ENCODE data around the gene FBLIM1. TPM values are rescaled to one million over a fixed set of nuclear protein-coding genes. Genes with fewer than 3 reads are reported as not detected.
"Not testable (repeated sequence)": the region's sequence is repeated elsewhere in the genome, so short reads cannot be mapped to it uniquely, and the experiment has no call there.

The FBLIM1 gene
- total RNA-seq, 1 donor from 2014 or later, result 29.0 TPM

DNA sequence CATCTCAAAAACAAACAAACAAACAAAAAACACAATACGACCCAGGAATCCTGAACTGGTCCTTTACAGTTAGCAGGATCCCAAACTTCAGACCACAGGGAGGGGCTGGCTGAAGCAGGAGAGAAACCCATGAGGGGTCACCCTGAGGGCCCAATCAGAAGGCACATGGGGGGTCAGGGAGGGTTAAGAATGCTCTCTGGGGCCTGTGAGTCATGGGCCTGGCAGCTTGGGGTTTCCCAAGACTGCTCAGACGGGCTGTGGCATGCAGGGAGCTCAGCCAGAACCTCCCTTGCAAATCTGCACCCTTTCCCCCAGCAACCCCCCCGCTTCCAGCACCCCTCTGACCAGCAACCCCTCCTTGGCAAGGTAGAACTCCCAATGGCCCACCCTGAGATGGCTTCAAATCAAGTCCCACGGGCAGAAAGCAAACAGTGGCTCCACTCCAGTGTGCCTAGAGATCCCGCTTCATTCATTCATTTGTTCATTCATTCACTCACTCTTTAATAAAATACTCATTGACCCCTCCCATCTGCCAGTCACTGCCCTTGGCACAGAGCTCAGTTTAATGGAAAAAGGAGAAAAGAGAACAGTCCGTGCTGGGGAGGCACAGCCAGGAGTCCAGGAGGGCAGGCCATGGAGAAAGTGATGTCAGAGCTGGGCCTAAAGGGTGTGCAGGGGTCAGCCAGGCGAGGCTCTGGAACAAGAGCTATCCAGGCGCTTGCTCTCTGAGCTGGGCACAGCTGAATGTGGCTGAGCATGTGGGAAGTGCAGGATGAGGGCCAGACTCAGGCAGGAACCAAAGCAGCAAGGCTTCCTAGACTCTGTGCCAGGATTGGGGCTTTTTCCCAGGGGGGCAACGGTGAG, 40.6 kb downstream of the FBLIM1 start:
- intact Hi-C loops (cut with DNase I), result loop anchor here (10.0 kb wide), 1 partner anchor 256 kb away; no protein-coding TSS in a partner anchor
- peak; percentile 92 for ATAC-seq
- DNase-seq (ENCODE audit: low spot score), result peak; percentile 73

DNA sequence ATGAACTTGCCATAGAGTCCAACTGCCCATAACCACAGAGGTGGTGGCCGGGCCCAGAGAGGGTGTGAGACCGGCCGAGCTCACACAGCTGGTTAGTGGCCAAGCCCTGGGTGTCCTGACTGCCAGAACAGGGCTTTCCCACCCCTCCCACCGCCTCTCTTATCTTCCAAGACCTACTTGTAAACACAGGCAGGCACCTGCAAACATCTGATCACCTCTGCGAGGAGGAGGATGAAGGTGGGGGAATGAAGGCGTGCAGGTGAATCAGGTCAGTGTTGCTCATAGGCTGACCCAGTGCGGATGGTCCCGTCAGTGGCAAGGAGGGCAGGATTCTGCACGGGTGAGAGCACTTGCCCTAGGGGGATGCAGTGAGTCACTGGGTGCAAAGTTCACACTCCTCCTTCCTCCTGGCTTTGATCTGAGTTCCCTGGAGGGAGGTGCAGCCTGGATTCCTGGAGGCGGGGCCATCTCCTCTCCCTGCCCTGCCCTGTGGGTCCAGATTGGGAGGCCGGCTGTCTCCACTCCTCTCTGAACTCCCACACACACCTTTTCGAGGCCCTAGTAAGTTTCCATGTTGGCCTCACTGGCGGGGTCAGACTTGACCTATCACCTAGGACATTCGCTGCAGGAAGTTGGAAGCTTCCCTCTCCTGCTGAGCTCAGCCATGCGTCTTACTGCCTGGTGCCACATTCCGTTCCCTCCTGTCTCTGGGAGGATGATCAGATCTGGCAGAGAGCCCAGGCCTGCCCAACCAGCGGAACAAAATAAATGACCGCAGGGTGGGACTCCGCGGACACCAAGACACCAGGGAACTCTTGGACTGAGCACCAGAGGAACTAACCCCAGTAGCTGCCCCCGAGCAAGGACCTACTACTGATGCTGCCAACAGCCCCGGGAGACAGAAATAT, 41.6 kb downstream of the FBLIM1 start:
- DNase-seq (ENCODE audit: low spot score), result peak; percentile 67
- ATAC-seq, result peak; percentile 79
- intact Hi-C loops (cut with DNase I), result loop anchor here (10.0 kb wide), 1 partner anchor 255 kb away; no protein-coding TSS in a partner anchor

DNA sequence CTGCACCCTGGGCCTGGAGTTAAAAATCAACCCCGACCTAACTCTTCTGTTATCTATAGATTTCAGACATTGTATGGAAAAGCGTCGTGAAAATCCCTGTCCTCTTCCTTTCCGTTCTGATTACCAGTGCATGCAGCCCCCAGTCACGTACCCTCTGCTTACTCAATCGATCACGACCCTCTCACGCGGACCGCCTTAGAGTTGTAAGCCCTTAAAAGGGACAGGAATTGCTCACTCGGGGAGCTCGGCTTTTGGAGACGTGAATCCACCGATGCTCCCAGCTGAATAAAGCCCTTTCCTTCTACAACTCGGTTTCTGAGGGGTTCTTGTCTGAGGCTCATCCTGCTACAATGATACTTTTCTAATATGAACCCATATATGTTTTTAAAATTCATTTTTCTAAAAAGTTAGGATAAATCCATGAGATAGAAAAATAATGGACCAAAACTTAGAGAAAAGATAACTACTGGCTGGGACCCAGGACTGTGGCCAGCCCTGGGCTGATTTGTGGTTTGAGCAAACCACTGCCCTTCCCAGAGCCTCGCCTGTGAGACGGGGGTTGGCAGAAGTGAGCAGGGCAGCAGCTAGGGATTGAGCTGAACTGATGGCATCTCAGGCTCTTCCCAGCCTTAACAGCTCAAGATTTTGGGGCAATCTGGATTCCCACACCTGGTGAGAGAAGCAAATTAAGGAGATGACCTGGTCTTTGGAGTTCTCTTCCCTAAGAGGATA, 43.8 kb downstream of the FBLIM1 start:
- no peak for ATAC-seq
- DNase-seq (ENCODE audit: low spot score), result no peak
- intact Hi-C loops (cut with DNase I), result no loop called here

DNA sequence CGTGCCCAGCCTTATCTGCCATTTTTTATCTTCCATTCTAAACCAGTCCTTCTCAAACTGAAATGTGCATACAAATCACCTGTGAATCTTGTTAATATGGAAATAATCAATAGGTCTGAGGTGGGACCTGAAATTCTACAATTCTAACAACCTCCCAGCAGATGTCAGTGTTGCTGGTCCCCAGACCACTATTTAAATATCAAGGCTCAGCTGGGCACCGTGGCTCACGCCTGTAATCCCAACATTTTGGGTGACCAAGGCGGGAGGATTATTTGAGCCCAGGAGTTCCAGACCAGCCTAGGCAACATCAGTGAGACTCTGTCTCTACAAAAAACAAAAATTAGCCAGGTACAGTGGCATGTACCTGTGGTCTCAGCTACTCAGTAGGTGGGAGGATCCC, 44.8 kb downstream of the FBLIM1 start:
- ATAC-seq, result no peak
- intact Hi-C loops (cut with DNase I), result no loop called here
- no peak for DNase-seq (ENCODE audit: low spot score)

DNA sequence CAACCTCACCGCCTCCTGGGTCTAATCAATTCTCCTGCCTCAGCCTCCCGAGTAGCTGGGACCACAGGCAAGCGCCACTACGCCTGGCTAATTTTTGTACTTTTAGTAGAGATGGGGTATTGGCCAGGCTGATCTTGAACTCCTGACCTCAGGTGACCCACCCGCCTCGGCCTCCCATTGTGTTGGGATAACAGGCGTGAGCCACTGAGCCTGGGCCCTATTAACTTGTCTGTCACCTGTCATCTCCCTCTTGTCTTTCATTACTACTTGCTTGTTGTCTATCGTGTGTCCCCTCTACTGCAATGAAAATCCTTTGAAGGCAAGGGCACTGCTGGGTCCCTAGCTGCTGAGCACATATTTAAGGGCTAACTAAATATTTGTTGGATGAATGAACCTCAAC, 45.5 kb downstream of the FBLIM1 start:
- ATAC-seq (no peak), DNase-seq (ENCODE audit: low spot score) (no peak)
- intact Hi-C loops (cut with DNase I), result no loop called here

DNA sequence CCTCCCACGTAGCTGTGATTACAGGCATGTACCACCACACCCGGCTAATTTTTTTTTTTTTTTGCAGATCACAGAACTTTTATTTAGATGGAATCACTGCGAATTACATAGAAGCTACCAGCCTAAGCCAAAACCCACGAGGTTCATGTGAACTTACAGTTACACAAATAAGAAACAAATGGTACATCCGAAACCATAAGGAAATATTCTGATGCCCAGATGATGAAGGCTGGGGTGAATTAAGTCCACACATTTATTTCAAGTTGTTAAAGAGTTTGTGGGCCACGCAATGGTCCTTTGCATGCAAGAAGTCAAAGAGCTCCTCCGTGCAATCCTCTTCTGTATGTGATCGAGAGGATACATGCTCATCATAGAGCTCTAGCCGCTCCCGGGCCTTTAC, 48.5 kb downstream of the FBLIM1 start:
- ATAC-seq (no peak), DNase-seq (ENCODE audit: low spot score) (no peak)
- intact Hi-C loops (cut with DNase I), result no loop called here

DNA sequence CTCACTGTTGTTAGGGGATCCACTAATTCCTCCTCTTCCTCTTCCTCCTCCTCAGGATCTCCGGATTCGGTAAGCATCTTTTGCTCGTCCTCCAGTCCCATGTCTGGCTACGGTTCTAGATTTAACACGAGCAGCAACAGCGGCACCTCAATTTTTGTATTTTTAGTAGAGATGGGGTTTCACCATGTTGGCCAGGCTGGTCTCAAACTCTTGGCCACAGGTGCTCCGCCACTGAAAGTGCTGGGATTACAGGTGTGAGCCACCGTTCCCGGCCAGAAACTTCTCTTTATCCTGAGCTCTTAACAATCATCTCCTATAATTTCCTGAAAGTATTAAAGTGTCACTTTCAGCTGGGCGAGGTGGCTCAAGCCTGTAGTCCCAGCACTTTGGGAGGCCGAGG, 49.0 kb downstream of the FBLIM1 start, which contains the start of gene UQCRHL:
TSS of gene UQCRHL (minus strand) at position 101 of the 400 bp plus-strand sequence. CDS start at position 101, 0 bp downstream.
- intact Hi-C loops (cut with DNase I); DNase-seq (ENCODE audit: low spot score); ATAC-seq: not testable (repeated sequence)

DNA sequence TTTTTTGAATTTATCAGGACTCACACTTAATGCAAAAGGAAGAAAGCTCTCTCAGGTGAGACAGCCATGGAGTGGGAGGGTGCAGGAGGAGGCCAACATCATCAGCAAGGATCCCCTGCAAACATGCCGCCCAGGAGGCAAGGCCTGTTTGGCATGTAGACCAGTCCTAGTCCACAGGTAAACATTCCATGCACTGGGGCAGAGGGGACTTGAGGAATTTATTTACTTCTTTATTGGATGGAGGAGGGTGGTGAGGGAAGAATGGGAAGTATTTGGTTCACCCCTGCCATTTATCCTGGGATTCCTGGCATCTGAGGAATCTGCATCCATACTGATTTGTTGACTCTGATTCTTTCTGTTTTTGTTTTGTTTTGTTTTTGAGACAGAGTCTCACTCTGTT, 50.4 kb downstream of the FBLIM1 start:
- DNase-seq (ENCODE audit: low spot score), result no peak
- intact Hi-C loops (cut with DNase I), result no loop called here
- ATAC-seq, result no peak

DNA sequence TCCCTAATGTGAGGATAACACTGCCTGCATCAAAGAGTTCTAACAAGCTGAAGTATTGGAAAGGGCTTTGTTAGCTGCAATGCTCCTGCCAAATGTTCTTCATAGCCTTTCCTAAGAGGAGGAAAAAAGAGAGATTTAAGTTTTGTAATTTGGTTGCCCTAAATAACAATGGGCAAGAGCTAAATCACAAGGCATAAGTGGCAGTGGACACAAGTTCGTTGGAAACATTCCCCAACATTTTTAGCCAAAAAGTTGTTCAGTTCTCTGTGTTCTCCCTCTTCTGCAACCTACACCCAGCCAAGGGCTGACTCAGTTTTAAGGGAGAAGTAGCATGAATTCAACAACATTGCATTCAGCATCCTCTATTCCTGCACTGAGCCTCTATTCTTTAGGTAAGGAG, 51.5 kb downstream of the FBLIM1 start:
- no peak for DNase-seq (ENCODE audit: low spot score)
- intact Hi-C loops (cut with DNase I), result loop anchor here (10.0 kb wide), 1 partner anchor 185 kb away; no protein-coding TSS in a partner anchor
- ATAC-seq, result peak; percentile 74

DNA sequence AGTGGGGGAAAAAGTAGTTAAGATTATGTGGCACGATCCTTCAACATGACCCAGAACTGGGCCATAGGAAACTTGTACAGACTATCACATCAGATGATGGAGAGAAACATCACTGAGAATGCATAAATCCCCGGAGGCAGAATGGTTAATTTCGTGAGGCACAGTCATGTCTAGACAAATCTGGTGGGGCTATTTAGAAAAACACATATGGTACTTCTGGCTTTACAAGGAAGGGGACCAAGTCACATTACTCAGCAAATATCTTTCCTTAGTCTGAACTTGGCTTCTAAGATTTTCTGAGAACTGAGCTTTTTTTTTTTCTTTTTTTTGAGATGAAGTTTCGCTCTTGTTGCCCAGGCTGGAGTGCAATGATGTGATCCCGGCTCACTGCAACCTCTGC, 58.1 kb downstream of the FBLIM1 start:
- no peak for ATAC-seq
- no peak for DNase-seq (ENCODE audit: low spot score)
- intact Hi-C loops (cut with DNase I), result loop anchor here (10.0 kb wide), 1 partner anchor 178 kb away; no protein-coding TSS in a partner anchor

DNA sequence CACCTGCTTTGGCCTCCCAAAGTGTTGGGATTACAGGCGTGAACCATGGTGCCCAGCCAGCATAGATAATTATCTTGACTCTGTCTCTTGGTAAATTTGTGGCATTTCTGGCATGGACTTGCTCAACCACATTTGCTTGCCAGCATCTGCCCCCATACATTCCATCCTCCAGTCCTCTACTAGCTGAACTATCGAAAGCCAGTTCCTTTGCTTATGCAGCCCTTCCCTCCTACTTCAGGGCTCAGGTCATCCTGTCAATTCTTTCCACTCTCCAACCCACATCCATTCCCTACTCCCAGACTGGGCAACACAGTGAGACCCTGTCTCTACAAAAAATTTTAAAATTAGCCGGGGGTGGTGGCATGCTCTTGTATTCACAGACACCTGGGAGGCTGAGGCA, 61.9 kb downstream of the FBLIM1 start:
- DNase-seq (ENCODE audit: low spot score) (no peak), ATAC-seq (no peak)
- intact Hi-C loops (cut with DNase I), result no loop called here

DNA sequence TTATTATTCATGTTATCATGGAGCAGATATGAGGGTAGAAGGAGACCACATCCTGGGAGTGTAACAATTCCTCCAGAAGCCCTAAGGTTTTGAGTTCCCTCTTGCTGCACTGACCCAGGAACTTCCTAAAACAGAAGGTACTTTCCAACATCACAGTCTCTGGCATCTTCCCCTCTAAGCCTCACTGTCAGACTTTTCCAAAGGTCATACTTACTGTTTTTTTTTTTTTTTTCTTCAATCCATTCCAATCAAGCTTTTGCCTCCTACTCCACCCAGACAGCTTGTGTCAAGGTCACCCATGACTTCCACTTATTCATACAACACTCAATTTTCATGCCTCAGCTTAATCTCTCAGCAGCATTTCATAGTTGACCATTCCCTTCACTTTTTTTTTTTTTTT, 67.2 kb downstream of the FBLIM1 start:
- ATAC-seq, result peak; percentile 50
- DNase-seq (ENCODE audit: low spot score), result no peak
- intact Hi-C loops (cut with DNase I), result no loop called here

DNA sequence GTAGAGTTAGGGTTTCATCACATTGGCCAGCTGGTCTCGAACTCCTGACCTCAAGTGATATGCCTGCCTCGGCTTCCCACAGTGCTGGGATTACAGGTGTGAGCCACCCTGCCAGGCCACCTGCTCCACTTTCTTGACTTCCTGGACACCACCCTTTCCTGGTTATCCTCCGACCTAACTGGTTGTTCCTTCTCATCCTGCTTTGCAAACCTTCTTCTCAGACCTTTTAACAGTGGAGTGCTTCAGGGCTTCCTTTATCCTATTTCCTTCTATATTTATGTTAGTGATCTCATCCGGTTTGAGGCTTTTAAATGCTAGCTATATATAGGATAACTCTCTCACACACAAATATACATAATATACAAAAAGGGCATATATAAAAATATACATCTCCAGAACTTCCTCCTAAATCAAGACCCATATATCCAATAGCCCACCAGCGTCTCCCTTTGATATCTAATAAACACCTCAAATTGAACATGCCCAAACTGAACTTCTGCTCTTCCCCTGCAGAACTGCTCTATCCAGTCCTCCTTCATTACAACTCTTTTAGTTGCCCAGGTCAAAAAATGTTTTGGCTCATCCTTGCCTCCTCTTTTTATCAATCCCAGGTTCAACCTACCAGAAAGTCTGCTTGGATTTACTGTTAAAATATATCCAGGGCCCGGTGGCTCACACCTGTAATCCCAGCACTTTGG, 68.4 kb downstream of the FBLIM1 start:
- intact Hi-C loops (cut with DNase I), result no loop called here
- ATAC-seq (no peak), DNase-seq (ENCODE audit: low spot score) (no peak)

DNA sequence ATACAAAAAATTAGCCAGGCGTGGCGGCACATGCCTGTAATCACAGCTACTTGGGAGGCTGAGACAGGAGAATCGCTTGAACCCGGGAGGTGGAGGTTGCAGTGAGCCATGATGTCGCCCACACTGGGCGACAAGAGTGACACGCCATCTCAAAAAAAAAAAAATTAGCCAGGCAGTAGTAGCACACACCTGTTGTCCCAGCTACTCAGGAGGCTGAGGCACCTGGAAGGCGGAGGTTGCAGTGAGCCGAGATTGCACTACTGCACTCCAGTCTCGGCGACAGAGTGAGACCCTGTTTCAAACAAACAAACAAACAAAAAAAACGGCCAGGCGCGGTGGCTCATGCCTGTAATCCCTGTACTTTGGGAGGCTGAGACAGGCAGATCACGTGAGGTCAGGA, 69.0 kb downstream of the FBLIM1 start:
- DNase-seq (ENCODE audit: low spot score); intact Hi-C loops (cut with DNase I): not testable (repeated sequence)

DNA sequence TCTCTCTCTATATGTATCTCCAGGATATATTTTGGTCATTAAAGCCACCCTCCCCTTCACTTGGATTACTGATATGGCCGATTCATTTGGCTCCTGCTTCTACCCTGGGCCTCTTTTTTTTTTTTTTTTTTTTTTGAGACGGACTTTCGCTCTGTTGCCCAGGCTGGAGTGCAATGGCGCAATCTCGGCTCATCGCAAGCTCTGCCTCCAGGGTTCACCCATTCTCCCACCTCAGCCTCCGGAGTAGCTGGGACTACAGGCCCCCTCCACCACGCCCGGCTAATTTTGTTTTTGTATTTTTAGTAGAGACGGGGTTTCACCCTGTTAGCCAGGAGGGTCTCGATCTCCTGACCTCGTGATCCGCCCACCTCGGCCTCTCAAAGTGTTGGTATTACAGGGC, 70.3 kb downstream of the FBLIM1 start:
- ATAC-seq; intact Hi-C loops (cut with DNase I); DNase-seq (ENCODE audit: low spot score): not testable (repeated sequence)

More for the DNA sequence above, 69.0 kb downstream of the FBLIM1 start:
- not testable (repeated sequence) for ATAC-seq

DNA sequence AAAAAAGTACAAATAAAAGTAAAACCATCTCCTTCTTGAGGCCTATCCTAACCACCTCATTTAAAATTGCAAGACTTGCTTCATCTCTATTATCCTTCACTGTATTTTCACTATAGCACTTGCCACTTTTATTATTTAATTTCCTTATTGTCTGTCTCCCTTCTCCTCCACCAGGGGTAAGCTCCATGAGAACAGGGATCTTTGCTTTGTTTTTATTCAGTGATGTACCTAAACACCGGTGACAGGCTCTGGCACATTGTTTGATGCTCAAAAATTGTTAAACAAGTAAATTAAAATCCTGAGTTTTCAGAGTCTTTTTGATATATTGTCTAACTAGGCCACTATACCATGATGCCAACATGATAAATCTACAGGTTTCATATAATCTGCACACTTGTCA, 71.7 kb downstream of the FBLIM1 start:
- DNase-seq (ENCODE audit: low spot score), result no peak
- intact Hi-C loops (cut with DNase I), result no loop called here
- no peak for ATAC-seq

DNA sequence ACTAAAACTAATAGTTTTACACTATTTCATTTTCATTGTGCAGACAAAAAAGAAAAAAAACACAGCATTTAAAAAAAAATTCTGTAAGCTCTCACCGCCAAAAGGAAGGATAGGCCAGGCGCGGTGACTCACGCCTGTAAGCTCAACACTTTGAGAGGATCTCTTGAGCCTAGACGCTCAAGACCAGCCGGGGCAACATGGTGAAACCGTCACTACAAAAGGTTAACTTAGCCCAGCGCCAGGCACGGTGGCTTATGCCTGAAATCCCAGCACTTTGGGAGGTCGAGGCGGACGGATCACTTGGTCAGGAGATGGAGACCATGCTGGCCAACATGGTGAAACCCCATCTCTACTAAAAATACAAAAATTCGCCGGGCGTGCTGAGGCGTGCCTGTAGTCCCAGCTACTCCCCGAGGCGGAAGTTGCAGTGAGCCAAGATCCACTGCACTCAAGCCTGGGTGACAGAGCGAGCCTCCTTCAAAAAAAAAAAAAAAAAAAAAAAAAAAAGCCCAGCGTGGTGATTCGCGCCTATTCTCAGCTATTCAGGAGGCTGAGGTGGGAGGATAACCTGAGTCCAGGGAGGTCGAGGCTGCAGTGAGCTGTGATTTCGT, 74.6 kb downstream of the FBLIM1 start:
- DNase-seq (ENCODE audit: low spot score) (peak; percentile 70), ATAC-seq (no peak)
- intact Hi-C loops (cut with DNase I), result no loop called here

DNA sequence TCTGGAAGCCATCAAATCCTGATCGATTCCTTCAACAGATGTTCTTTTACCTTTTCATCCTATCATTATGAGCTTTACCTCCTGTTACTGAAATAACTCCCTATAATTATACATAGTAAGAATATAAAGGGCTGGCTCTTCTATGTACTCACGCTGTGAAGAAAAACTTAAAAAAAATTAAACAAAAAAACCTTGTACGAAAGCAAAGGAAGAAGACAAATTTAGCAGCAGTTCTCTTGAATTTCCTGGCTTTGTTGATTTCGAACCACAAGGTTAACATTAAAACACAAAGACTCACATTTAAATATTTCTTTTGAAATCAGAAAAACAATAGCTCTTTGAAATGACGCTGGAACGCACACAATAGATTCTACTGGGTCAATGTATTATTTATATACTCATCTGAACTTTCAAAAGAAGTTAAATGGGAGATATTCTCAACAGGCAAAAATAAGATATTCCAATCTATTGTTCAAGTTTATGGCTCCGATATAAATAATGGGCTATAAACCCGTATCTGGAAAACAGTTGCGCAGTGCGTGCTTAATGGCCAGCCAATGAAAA, 75.3 kb downstream of the FBLIM1 start:
- no peak for ATAC-seq
- intact Hi-C loops (cut with DNase I), result no loop called here

More for the DNA sequence above, 75.3 kb downstream of the FBLIM1 start:
- DNase-seq (ENCODE audit: low spot score), result no peak

All from sciatic nerve (tissue), 2 donors.